Measurements from ENCODE around the gene RBM47. TPM values are rescaled to one million over a fixed set of nuclear protein-coding genes. Genes with fewer than 3 reads are reported as not detected.

The RBM47 gene
- polyA plus RNA-seq, 1 donor from 2014 or later = 1.7 TPM

DNA sequence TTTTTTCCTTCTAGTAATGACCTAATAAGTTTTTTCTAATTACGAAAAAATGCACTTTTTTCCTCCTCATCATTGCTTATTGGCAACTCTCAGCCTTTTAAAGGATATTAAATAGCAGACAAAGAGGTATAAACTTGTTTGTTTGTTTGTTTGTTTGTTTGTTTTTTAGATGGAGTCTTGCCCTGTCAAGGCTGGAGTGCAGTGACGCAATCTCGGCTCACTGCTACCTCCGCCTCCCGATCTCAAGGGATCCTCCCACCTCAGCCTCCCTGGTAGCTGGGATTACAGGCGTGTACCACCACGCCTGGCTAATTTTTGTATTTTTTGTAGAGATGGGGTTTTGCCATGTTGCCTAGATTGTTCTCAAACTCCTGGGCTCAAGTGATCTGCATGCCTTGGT is 6.0 kb downstream of the RBM47 start:
- no peak for TF ChIP-seq EZH2 (IDR thresholded peaks at IDR 0.05; ENCODE audit: borderline replicate concordance, insufficient read depth, low read length, poor library complexity, severe bottlenecking)
- no peak for TF ChIP-seq MXI1 (conservative IDR thresholded peaks at IDR 0.05; ENCODE audit: poor library complexity, severe bottlenecking)
- no peak for TF ChIP-seq POLR2AphosphoS5 (IDR thresholded peaks at IDR 0.05)
- TF ChIP-seq EP300 (conservative IDR thresholded peaks at IDR 0.05; ENCODE audit: poor library complexity, severe bottlenecking) = no peak
- TF ChIP-seq, protein P1, sequence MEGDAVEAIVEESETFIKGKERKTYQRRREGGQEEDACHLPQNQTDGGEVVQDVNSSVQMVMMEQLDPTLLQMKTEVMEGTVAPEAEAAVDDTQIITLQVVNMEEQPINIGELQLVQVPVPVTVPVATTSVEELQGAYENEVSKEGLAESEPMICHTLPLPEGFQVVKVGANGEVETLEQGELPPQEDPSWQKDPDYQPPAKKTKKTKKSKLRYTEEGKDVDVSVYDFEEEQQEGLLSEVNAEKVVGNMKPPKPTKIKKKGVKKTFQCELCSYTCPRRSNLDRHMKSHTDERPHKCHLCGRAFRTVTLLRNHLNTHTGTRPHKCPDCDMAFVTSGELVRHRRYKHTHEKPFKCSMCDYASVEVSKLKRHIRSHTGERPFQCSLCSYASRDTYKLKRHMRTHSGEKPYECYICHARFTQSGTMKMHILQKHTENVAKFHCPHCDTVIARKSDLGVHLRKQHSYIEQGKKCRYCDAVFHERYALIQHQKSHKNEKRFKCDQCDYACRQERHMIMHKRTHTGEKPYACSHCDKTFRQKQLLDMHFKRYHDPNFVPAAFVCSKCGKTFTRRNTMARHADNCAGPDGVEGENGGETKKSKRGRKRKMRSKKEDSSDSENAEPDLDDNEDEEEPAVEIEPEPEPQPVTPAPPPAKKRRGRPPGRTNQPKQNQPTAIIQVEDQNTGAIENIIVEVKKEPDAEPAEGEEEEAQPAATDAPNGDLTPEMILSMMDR (IDR thresholded peaks at IDR 0.05; ENCODE audit: poor library complexity, severe bottlenecking) = no peak
- TF ChIP-seq, protein P2, sequence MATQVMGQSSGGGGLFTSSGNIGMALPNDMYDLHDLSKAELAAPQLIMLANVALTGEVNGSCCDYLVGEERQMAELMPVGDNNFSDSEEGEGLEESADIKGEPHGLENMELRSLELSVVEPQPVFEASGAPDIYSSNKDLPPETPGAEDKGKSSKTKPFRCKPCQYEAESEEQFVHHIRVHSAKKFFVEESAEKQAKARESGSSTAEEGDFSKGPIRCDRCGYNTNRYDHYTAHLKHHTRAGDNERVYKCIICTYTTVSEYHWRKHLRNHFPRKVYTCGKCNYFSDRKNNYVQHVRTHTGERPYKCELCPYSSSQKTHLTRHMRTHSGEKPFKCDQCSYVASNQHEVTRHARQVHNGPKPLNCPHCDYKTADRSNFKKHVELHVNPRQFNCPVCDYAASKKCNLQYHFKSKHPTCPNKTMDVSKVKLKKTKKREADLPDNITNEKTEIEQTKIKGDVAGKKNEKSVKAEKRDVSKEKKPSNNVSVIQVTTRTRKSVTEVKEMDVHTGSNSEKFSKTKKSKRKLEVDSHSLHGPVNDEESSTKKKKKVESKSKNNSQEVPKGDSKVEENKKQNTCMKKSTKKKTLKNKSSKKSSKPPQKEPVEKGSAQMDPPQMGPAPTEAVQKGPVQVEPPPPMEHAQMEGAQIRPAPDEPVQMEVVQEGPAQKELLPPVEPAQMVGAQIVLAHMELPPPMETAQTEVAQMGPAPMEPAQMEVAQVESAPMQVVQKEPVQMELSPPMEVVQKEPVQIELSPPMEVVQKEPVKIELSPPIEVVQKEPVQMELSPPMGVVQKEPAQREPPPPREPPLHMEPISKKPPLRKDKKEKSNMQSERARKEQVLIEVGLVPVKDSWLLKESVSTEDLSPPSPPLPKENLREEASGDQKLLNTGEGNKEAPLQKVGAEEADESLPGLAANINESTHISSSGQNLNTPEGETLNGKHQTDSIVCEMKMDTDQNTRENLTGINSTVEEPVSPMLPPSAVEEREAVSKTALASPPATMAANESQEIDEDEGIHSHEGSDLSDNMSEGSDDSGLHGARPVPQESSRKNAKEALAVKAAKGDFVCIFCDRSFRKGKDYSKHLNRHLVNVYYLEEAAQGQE (IDR thresholded peaks at IDR 0.05; ENCODE audit: borderline replicate concordance) = no peak
- no peak for TF ChIP-seq RAD21 (conservative IDR thresholded peaks at IDR 0.05)
- TF ChIP-seq SMC3 (conservative IDR thresholded peaks at IDR 0.05; ENCODE audit: poor library complexity) = no peak
- no peak for TF ChIP-seq TAF1 (IDR thresholded peaks at IDR 0.05; ENCODE audit: low read depth)
- no peak overlapping the region for H3K27ac ChIP-seq (ENCODE audit: low read length)

DNA sequence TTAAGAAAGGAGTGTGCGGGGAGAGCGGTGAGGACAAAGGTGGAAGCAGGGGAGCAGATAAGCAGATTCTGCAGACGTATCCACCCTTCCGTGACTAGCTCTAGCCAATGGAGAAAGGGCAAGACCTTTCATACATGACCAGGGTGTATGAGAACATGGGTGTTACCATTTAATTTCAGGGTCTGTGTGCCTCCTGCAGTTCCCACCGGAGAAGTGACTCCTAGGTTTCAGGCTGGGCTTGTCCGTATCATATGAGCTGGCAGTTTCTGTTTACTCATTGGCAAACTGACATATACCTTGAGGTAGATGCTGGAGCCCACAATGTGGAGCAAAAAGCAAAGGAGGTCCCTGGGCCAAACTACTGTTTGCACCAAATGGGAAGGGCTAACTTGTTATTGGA is 6.8 kb downstream of the RBM47 start:
- Histone ChIP-seq H3F3A (ENCODE audit: insufficient read depth, low read length, poor library complexity, severe bottlenecking) (no peaks in the 10 kb centered on the region), H3K4me3 (ENCODE audit: low read length) (no peak overlapping the region), H2AFZ (ENCODE audit: low read depth, low read length) (no peak overlapping the region), H3K27ac (ENCODE audit: low read length) (no peak overlapping the region), H3K27me3 (ENCODE audit: insufficient read depth, low read depth, low read length) (peaks cover 11% of the 10 kb centered on the region), H3K9me2 (ENCODE audit: insufficient read depth, low read length) (no peaks in the 10 kb centered on the region), H3K9me3 (ENCODE audit: low read length) (no peaks in the 10 kb centered on the region), H3K9ac (ENCODE audit: low read length) (no peak overlapping the region), H3K79me2 (replicated peaks; ENCODE audit: insufficient read depth, low read length) (no peaks in the 10 kb centered on the region), H3K36me3 (ENCODE audit: insufficient read depth, low read length) (no peaks in the 10 kb centered on the region), H3K4me2 (ENCODE audit: low read length) (no peak overlapping the region), H4K20me1 (ENCODE audit: insufficient read depth) (no peaks in the 10 kb centered on the region)
- no peak for TF ChIP-seq SMC3 (conservative IDR thresholded peaks at IDR 0.05; ENCODE audit: poor library complexity)
- no peak for TF ChIP-seq EP300 (conservative IDR thresholded peaks at IDR 0.05; ENCODE audit: poor library complexity, severe bottlenecking)
- TF ChIP-seq EZH2 (IDR thresholded peaks at IDR 0.05; ENCODE audit: borderline replicate concordance, insufficient read depth, low read length, poor library complexity, severe bottlenecking) = no peak
- no peak for TF ChIP-seq RAD21 (conservative IDR thresholded peaks at IDR 0.05)
- TF ChIP-seq, protein P2 (IDR thresholded peaks at IDR 0.05; ENCODE audit: borderline replicate concordance) = no peak

More for the DNA sequence above, 6.0 kb downstream of the RBM47 start:
- no peaks in the 10 kb centered on the region for H4K20me1 ChIP-seq (ENCODE audit: insufficient read depth)
- no peaks in the 10 kb centered on the region for H3K79me2 ChIP-seq (replicated peaks; ENCODE audit: insufficient read depth, low read length)
- no peaks in the 10 kb centered on the region for H3K36me3 ChIP-seq (ENCODE audit: insufficient read depth, low read length)
- H3K9me2 ChIP-seq (ENCODE audit: insufficient read depth, low read length) = no peaks in the 10 kb centered on the region
- H3F3A ChIP-seq (ENCODE audit: insufficient read depth, low read length, poor library complexity, severe bottlenecking) = no peaks in the 10 kb centered on the region
- H3K4me3 ChIP-seq (ENCODE audit: low read length) = no peak overlapping the region
- H3K9me3 ChIP-seq (ENCODE audit: low read length) = no peaks in the 10 kb centered on the region
- H3K9ac ChIP-seq (ENCODE audit: low read length) = no peak overlapping the region
- peaks cover 18% of the 10 kb centered on the region for H3K27me3 ChIP-seq (ENCODE audit: insufficient read depth, low read depth, low read length)
- no peak overlapping the region for H2AFZ ChIP-seq (ENCODE audit: low read depth, low read length)
- no peak overlapping the region for H3K4me2 ChIP-seq (ENCODE audit: low read length)

Data from neural cell (in vitro differentiated cells).